Spleen (tissue), 11 donors: ENCODE measurements around the gene ARNT2. TPM values are rescaled to one million over a fixed set of nuclear protein-coding genes. Genes with fewer than 3 reads are reported as not detected.

Source experiments
- DNase-seq: peaks from one replicate; pipeline ENCODE4 v3.0.0-alpha.2; 2020
- H3K27ac ChIP-seq, 8 donors: fragments of 200-600 bp; sonication (generic) in 7 of 8; 1 replicate in 4 of 8; 2 replicates in 4 of 8; pipeline versions ENCODE4 v1.5.0 to v1.8.0; 2016 to 2021; ENCODE audit warnings: inconsistent platforms in 4 of 8, mild to moderate bottlenecking in 4 of 8, moderate library complexity in 1 of 8
- H3K27me3 ChIP-seq, 7 donors: fragments of 200-600 bp; sonication (generic) in 6 of 7; replicated peaks in 1 of 7; 1 replicate in 4 of 7; 2 replicates in 3 of 7; pipeline versions ENCODE4 v1.5.0 to v1.8.0; 2016 to 2021; ENCODE audit warnings: inconsistent platforms in 3 of 7, mild to moderate bottlenecking in 1 of 7
- H3K36me3 ChIP-seq, 6 donors: fragments of 200-600 bp; sonication (generic) in 5 of 6; 1 replicate in 4 of 6; 2 replicates in 2 of 6; pipeline versions ENCODE4 v1.5.0 to v1.8.0; 2016 to 2021; ENCODE audit warnings: inconsistent platforms in 2 of 6
- H3K4me1 ChIP-seq, 6 donors: fragments of 200-600 bp; sonication (generic) in 5 of 6; 1 replicate in 3 of 6; 2 replicates in 3 of 6; pipeline versions ENCODE4 v1.5.0 to v1.8.0; 2016 to 2021; ENCODE audit warnings: inconsistent platforms in 3 of 6
- H3K4me3 ChIP-seq, 8 donors: fragments of 200-600 bp; sonication (generic) in 7 of 8; 1 replicate in 4 of 8; 2 replicates in 4 of 8; pipeline versions ENCODE4 v1.5.0 to v1.8.0; 2016 to 2021; ENCODE audit warnings: inconsistent platforms in 4 of 8, mild to moderate bottlenecking in 4 of 8, moderate library complexity in 2 of 8
- H3K9me3 ChIP-seq, 8 donors: fragments of 200-600 bp; sonication (generic) in 7 of 8; 1 replicate in 4 of 8; 2 replicates in 4 of 8; pipeline versions ENCODE4 v1.5.0 to v1.8.0; 2016 to 2021; ENCODE audit warnings: inconsistent platforms in 4 of 8
- CTCF ChIP-seq, 11 experiments: fragments of 200-600 bp in 7 of 11; fragments of 450-650 bp in 4 of 11; sonication (generic) in 4 of 11; IDR thresholded peaks in 8 of 11; conservative IDR thresholded peaks in 3 of 11; 1 replicate in 7 of 11; 2 replicates in 4 of 11; pipeline versions ENCODE4 v1.4.0 to v1.8.0; 2016 to 2021; ENCODE audit warnings: antibody characterized with exemption in 11 of 11, inconsistent platforms in 4 of 11, mild to moderate bottlenecking in 1 of 11
- POLR2A ChIP-seq, 3 donors: fragments of 450-650 bp; IDR thresholded peaks; one replicate each; pipeline ENCODE4 v1.5.1; 2017; ENCODE audit warnings: antibody characterized with exemption in 3 of 3, mild to moderate bottlenecking in 1 of 3
- POLR2AphosphoS5 ChIP-seq, 3 donors: sonication (generic); formaldehyde crosslinking; IDR thresholded peaks; one replicate each; pipeline ENCODE4 v1.5.1; 2017; ENCODE audit warnings: antibody characterized with exemption in 3 of 3
- WGBS, 5 donors: extraction: QIAGEN DNeasy Blood & Tissue Kit in 3 of 5; methylation state at CpG; one replicate each; pipeline versions ENCODE4 v1.1.5 to v1.1.7; 2013 to 2018; 5-methylcytosine and 5-hydroxymethylcytosine counted together
- intact Hi-C: fragments of 100-400 bp; cut with DNase I; formaldehyde crosslinking; loops from one replicate; pipeline ENCODE4 v1.15.0; 2023; ENCODE audit warnings: low total_unique reads
- polyA plus RNA-seq, 3 donors: library from polyadenylated mRNA; stranded (reverse); fragments of 200-250 nt; gene quantifications; one replicate each; pipeline ENCODE4 v1.2.1, GENCODE V29; 2013
- total RNA-seq, 7 donors: library from RNA; depleted of rRNA in 3 of 7; stranded (reverse); fragments of >200 nt in 3 of 7; fragmentation: NEBNext Ultra II Directional in 4 of 7; extraction: Animal tissue kit (Norgen Biotek cat#: 25700) in 4 of 7; gene quantifications; one replicate each; pipeline versions ENCODE4 v1.1.0 to v1.2.1, GENCODE V29; 2016 to 2021
- donor health status: healthy with polysubstance abuse.
- donor health status: DM: no; HTN: no; CAD: no; lungs with moderate emphysema.
- donor health status: DM: no; HTN: no; CAD: no.
- donor health status: Bipolar disorder and iron deficiency.
- donor health status: healthy.
- donor health status: DM: no; HTN: no; CAD: no.
- donor health status: DM: yes; HTN: yes; CAD: no.

Gene ARNT2
- total and polyA plus RNA-seq, 10 donors = 1.9 to 12.3 (median 9.1) TPM

GRCh38 chr15:80382285-80382684 is 21.9 kb upstream of the ARNT2 start:
- 90 to 99% (median 98%) methylated on average over 3 of the region's 3 CpGs for WGBS, 5 donors
- Histone ChIP-seq H3K4me1 (peaks cover 0 to 10% (median 0%) of the 10 kb centered on the region in 6 donors), H3K27ac (no peak overlapping the region), H3K9me3 (no peaks in the 10 kb centered on the region), H3K27me3 (peaks cover 0 to 22% (median 0%) of the 10 kb centered on the region in 7 donors), H3K4me3 (no peak overlapping the region), H3K36me3 (no peaks in the 10 kb centered on the region)
- DNase-seq = no peak
- intact Hi-C loops = no loop called here
- TF ChIP-seq POLR2AphosphoS5 (IDR thresholded peaks at IDR 0.05) (no peak), POLR2A (IDR thresholded peaks at IDR 0.05) (no peak), CTCF (IDR thresholded peaks at IDR 0.05 in 8 of 11, conservative IDR thresholded peaks at IDR 0.05 in 3 of 11) (no peak)

GRCh38 chr15:80384432-80384831 is 19.8 kb upstream of the ARNT2 start:
- intact Hi-C loops = no loop called here
- no peak overlapping the region for H3K27ac ChIP-seq
- peaks cover 0 to 10% (median 0%) of the 10 kb centered on the region in 6 donors for H3K4me1 ChIP-seq
- no peak for DNase-seq
- H3K4me3 ChIP-seq = no peak overlapping the region
- no peaks in the 10 kb centered on the region for H3K9me3 ChIP-seq
- peaks cover 0 to 12% (median 0%) of the 10 kb centered on the region in 7 donors for H3K27me3 ChIP-seq
- no peaks in the 10 kb centered on the region for H3K36me3 ChIP-seq
- TF ChIP-seq CTCF (IDR thresholded peaks at IDR 0.05 in 8 of 11, conservative IDR thresholded peaks at IDR 0.05 in 3 of 11) = no peak
- peak in 1 of 3 donors; percentile 31 for TF ChIP-seq POLR2AphosphoS5 (IDR thresholded peaks at IDR 0.05)
- TF ChIP-seq POLR2A (IDR thresholded peaks at IDR 0.05) = no peak
- WGBS, 5 donors = 30 to 66% (median 47%) methylated on average over 3 of the region's 3 CpGs

- DNase-seq = no peak
- Histone ChIP-seq H3K4me1 (peaks cover 0 to 10% (median 0%) of the 10 kb centered on the region in 6 donors), H3K9me3 (peaks cover 0 to 10% (median 0%) of the 10 kb centered on the region in 8 donors), H3K36me3 (no peaks in the 10 kb centered on the region), H3K4me3 (no peak overlapping the region), H3K27me3 (peaks cover 0 to 8% (median 0%) of the 10 kb centered on the region in 7 donors), H3K27ac (no peak overlapping the region)
- WGBS, 5 donors = 92 to 97% (median 97%) methylated on average over 1 of the region's 1 CpG
- TF ChIP-seq CTCF (IDR thresholded peaks at IDR 0.05 in 8 of 11, conservative IDR thresholded peaks at IDR 0.05 in 3 of 11) (no peak), POLR2AphosphoS5 (IDR thresholded peaks at IDR 0.05) (no peak), POLR2A (IDR thresholded peaks at IDR 0.05) (no peak)
- intact Hi-C loops = no loop called here
Observed at GRCh38 chr15:80386151-80386550, 18.0 kb upstream of the ARNT2 start.

- Histone ChIP-seq H3K9me3 (peaks cover 0 to 11% (median 0%) of the 10 kb centered on the region in 8 donors), H3K4me1 (peaks cover 0 to 10% (median 0%) of the 10 kb centered on the region in 6 donors), H3K36me3 (no peaks in the 10 kb centered on the region), H3K27ac (no peak overlapping the region), H3K27me3 (peaks cover 0 to 8% (median 0%) of the 10 kb centered on the region in 7 donors), H3K4me3 (no peak overlapping the region)
- 59 to 92% (median 85%) methylated on average over 3 of the region's 3 CpGs for WGBS, 5 donors
- no peak for DNase-seq
- TF ChIP-seq POLR2AphosphoS5 (IDR thresholded peaks at IDR 0.05) (no peak), POLR2A (IDR thresholded peaks at IDR 0.05) (no peak), CTCF (IDR thresholded peaks at IDR 0.05 in 8 of 11, conservative IDR thresholded peaks at IDR 0.05 in 3 of 11) (no peak)
- intact Hi-C loops = no loop called here
Observed at GRCh38 chr15:80388326-80388725, 15.9 kb upstream of the ARNT2 start.
